GM23338 (cell line): ENCODE results near the gene C16orf87. TPM values are rescaled to one million over a fixed set of nuclear protein-coding genes. Genes with fewer than 3 reads are reported as not detected.

Experiments used
- ATAC-seq: fragments of 200-7000 bp; cut with Tn5 transposase; 3 replicates; pipeline ENCODE4 v1.9.1; 2020
- DNase-seq: peaks from one replicate; pipeline ENCODE4 v3.0.0-alpha.2; 2015; ENCODE audit warnings: low spot score
- H2AFZ ChIP-seq: fragments of 200-600 bp; sonication (generic); 2 replicates; pipeline ENCODE4 v1.8.0; 2016; ENCODE audit warnings: antibody characterized with exemption, mild to moderate bottlenecking, moderate library complexity
- H3F3A ChIP-seq: fragments of 200-600 bp; sonication (generic); replicated peaks from 2 replicates; pipeline ENCODE4 v1.8.0; 2017; ENCODE audit warnings: antibody characterized with exemption, mixed run types, low read depth
- H3K27ac ChIP-seq: fragments of 200-600 bp; sonication (generic); 2 replicates; pipeline ENCODE4 v1.6.1; 2016; ENCODE audit warnings: low read depth
- H3K27me3 ChIP-seq: fragments of 200-600 bp; sonication (generic); 2 replicates; pipeline ENCODE4 v1.8.0; 2016; ENCODE audit warnings: mild to moderate bottlenecking, mixed run types, moderate library complexity; ENCODE audit not compliant: insufficient read depth
- H3K36me3 ChIP-seq: fragments of 200-600 bp; sonication (generic); 2 replicates; pipeline ENCODE4 v1.8.0; 2016; ENCODE audit warnings: mild to moderate bottlenecking; ENCODE audit not compliant: insufficient read depth
- H3K4me1 ChIP-seq: fragments of 200-600 bp; sonication (generic); 2 replicates; pipeline ENCODE4 v1.8.0; 2016; ENCODE audit warnings: mild to moderate bottlenecking, moderate library complexity; ENCODE audit not compliant: insufficient read depth
- H3K4me2 ChIP-seq: fragments of 200-600 bp; sonication (generic); 2 replicates; pipeline ENCODE4 v1.7.1; 2017; ENCODE audit warnings: mixed run types
- H3K4me3 ChIP-seq: fragments of 200-600 bp; sonication (generic); 2 replicates; pipeline ENCODE4 v1.6.1; 2016; ENCODE audit warnings: mixed run types
- H3K79me2 ChIP-seq: fragments of 200-600 bp; sonication (generic); replicated peaks from 2 replicates; pipeline ENCODE4 v1.8.0; 2017; ENCODE audit warnings: mild to moderate bottlenecking; ENCODE audit not compliant: insufficient read depth
- H3K9me2 ChIP-seq: fragments of 200-600 bp; sonication (generic); 2 replicates; pipeline ENCODE4 v1.8.0; 2017; ENCODE audit not compliant: insufficient read depth
- H4K20me1 ChIP-seq: fragments of 200-600 bp; sonication (generic); replicated peaks from 2 replicates; pipeline ENCODE4 v1.8.0; 2017; ENCODE audit warnings: mild to moderate bottlenecking; ENCODE audit not compliant: insufficient read depth
- H3K27ac Mint-ChIP-seq: 2 replicates; pipeline ENCODE4 v1.8.0; 2020; ENCODE audit warnings: inconsistent platforms, mild to moderate bottlenecking, moderate library complexity, mixed read lengths
- H3K27me3 Mint-ChIP-seq: 3 replicates; pipeline ENCODE4 v1.8.0; 2022; ENCODE audit warnings: low read depth, mild to moderate bottlenecking, moderate library complexity, mixed read lengths, inconsistent platforms; ENCODE audit not compliant: insufficient read depth, poor library complexity
- H3K36me3 Mint-ChIP-seq: 3 replicates; pipeline ENCODE4 v1.8.0; 2021; ENCODE audit warnings: low read depth, mild to moderate bottlenecking, inconsistent platforms, moderate library complexity, mixed read lengths
- H3K4me1 Mint-ChIP-seq: 3 replicates; pipeline ENCODE4 v1.8.0; 2020; ENCODE audit warnings: mild to moderate bottlenecking, inconsistent platforms, mixed read lengths
- H3K4me3 Mint-ChIP-seq: 3 replicates; pipeline ENCODE4 v1.8.0; 2021; ENCODE audit warnings: moderate library complexity, mild to moderate bottlenecking, inconsistent platforms, mixed read lengths
- H3K9me3 Mint-ChIP-seq: 3 replicates; pipeline ENCODE4 v1.8.0; 2020; ENCODE audit warnings: moderate library complexity, mild to moderate bottlenecking, inconsistent platforms, mixed read lengths
- CREB1 ChIP-seq: fragments of 250-450 bp; sonication (Bioruptor Pico); IDR thresholded peaks from 2 replicates; pipeline ENCODE4 v1.5.0; 2020; ENCODE audit warnings: low read depth, mild to moderate bottlenecking, moderate library complexity
- EZH2 ChIP-seq: fragments of 200-600 bp; sonication (generic); IDR thresholded peaks from one replicate; pipeline ENCODE4 v1.8.0; 2017; ENCODE audit warnings: antibody characterized with exemption, mild to moderate bottlenecking, low read depth; ENCODE audit not compliant: unreplicated experiment
- EZH2phosphoT487 ChIP-seq: fragments of 200-600 bp; sonication (generic); IDR thresholded peaks from one replicate; pipeline ENCODE4 v1.8.1; 2018; ENCODE audit warnings: antibody characterized with exemption; ENCODE audit not compliant: unreplicated experiment
- JUNB ChIP-seq: IDR thresholded peaks from one replicate; pipeline ENCODE4 v1.6.1; 2016; ENCODE audit warnings: antibody characterized with exemption; ENCODE audit not compliant: unreplicated experiment
- NANOG ChIP-seq: IDR thresholded peaks from 2 replicates; pipeline ENCODE4 v1.6.1; 2016; ENCODE audit warnings: antibody characterized with exemption, borderline replicate concordance
- POLR2AphosphoS5 ChIP-seq: IDR thresholded peaks from 2 replicates; pipeline ENCODE4 v1.6.1; 2016; ENCODE audit warnings: antibody characterized with exemption, low read depth
- STAT1 ChIP-seq: IDR thresholded peaks from one replicate; pipeline ENCODE4 v1.6.1; 2016; ENCODE audit warnings: antibody characterized with exemption; ENCODE audit not compliant: unreplicated experiment
- ZNF114 ChIP-seq: fragments of 250-450 bp; sonication (Bioruptor Pico); IDR thresholded peaks from 2 replicates; pipeline ENCODE4 v1.5.0; 2020; ENCODE audit warnings: mild to moderate bottlenecking, moderate library complexity
- ZNF331 ChIP-seq: fragments of 250-450 bp; sonication (Bioruptor Pico); IDR thresholded peaks from 2 replicates; pipeline ENCODE4 v1.5.0; 2020; ENCODE audit warnings: low read depth, mild to moderate bottlenecking, moderate library complexity
- polyA plus RNA-seq: library from polyadenylated mRNA; unstranded; fragments of >200 nt; fragmentation: Nextera tagmentation; extraction: Ambion mirVana; gene quantifications from 2 replicates; pipeline ENCODE4 v1.2.1, GENCODE V29; 2016
- total RNA-seq: library from RNA; depleted of rRNA; stranded (reverse); fragments of >200 nt; shearing (Covaris generic); gene quantifications from 2 replicates; pipeline ENCODE4 v1.2.3, GENCODE V29; 2014
- TF ChIP-seq, protein P1 (sequence below): IDR thresholded peaks from one replicate; pipeline ENCODE4 v1.6.1; 2018; ENCODE audit warnings: antibody characterized with exemption; ENCODE audit not compliant: unreplicated experiment
- TF ChIP-seq, protein P2 (sequence below), 2 experiments: fragments of 200-600 bp in 1 of 2; sonication (generic) in 1 of 2; conservative IDR thresholded peaks; 2 replicates each; pipeline versions ENCODE4 v1.5.1 to v1.6.1; 2016 to 2017; ENCODE audit warnings: antibody characterized with exemption in 2 of 2, low read depth in 2 of 2, mild to moderate bottlenecking in 2 of 2, moderate library complexity in 1 of 2
- TF ChIP-seq, protein P3 (sequence below): IDR thresholded peaks from 2 replicates; pipeline ENCODE4 v1.6.1; 2016; ENCODE audit warnings: antibody characterized with exemption
- TF ChIP-seq, protein P4 (sequence below): fragments of 250-450 bp; sonication (Bioruptor Pico); IDR thresholded peaks from 2 replicates; pipeline ENCODE4 v1.5.0; 2020; ENCODE audit warnings: mild to moderate bottlenecking, moderate library complexity

Gene C16orf87
- total and polyA plus RNA-seq, 2 experiments from 2014 or later: 23.4 to 46.0 TPM

DNA sequence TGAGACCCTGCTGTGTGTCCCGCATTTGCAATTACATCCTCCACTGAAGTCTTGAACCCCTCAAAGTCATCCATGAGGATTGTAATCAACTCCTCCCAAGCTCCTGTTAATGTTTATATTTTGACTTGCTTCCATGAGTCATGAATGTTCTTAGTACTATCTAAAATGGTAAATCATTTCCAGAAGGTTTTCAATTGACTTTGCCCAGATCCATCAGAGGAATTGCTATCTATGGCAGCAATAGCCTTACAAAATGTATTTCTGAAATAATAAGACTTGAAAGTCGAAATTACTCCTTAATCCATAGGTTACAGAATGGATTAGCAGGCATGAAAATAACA lies 2.5 kb upstream of the C16orf87 start:
- H3K4me3 ChIP-seq: no peak overlapping the region
- H3K27me3 ChIP-seq: no peaks in the 10 kb centered on the region
- no peak for ATAC-seq
- Mint-ChIP-seq H3K9me3 (peaks cover 4% of the 10 kb centered on the region; the same call in 2 of the 3 replicates), H3K27ac (no peak overlapping the region), H3K4me1 (peaks cover 9% of the 10 kb centered on the region), H3K27me3 (peaks cover 9% of the 10 kb centered on the region), H3K36me3 (peaks cover 4% of the 10 kb centered on the region; the same call in 1 of the 3 replicates), H3K4me3 (no peak overlapping the region)
- no peaks in the 10 kb centered on the region for H3K36me3 ChIP-seq
- no peak overlapping the region for H2AFZ ChIP-seq
- no peak overlapping the region for H3K27ac ChIP-seq
- H3K9me2 ChIP-seq: no peaks in the 10 kb centered on the region
- H4K20me1 ChIP-seq: no peaks in the 10 kb centered on the region
- no peak for DNase-seq
- TF ChIP-seq, protein P1, sequence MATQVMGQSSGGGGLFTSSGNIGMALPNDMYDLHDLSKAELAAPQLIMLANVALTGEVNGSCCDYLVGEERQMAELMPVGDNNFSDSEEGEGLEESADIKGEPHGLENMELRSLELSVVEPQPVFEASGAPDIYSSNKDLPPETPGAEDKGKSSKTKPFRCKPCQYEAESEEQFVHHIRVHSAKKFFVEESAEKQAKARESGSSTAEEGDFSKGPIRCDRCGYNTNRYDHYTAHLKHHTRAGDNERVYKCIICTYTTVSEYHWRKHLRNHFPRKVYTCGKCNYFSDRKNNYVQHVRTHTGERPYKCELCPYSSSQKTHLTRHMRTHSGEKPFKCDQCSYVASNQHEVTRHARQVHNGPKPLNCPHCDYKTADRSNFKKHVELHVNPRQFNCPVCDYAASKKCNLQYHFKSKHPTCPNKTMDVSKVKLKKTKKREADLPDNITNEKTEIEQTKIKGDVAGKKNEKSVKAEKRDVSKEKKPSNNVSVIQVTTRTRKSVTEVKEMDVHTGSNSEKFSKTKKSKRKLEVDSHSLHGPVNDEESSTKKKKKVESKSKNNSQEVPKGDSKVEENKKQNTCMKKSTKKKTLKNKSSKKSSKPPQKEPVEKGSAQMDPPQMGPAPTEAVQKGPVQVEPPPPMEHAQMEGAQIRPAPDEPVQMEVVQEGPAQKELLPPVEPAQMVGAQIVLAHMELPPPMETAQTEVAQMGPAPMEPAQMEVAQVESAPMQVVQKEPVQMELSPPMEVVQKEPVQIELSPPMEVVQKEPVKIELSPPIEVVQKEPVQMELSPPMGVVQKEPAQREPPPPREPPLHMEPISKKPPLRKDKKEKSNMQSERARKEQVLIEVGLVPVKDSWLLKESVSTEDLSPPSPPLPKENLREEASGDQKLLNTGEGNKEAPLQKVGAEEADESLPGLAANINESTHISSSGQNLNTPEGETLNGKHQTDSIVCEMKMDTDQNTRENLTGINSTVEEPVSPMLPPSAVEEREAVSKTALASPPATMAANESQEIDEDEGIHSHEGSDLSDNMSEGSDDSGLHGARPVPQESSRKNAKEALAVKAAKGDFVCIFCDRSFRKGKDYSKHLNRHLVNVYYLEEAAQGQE: no peak
- TF ChIP-seq CREB1 (CRISPR knock-in tag) (no peak), EZH2 (no peak), POLR2AphosphoS5 (no peak), ZNF114 (no peak), ZNF331 (no peak), NANOG (no peak), STAT1 (no peak), EZH2phosphoT487 (no peak), JUNB (no peak)
- TF ChIP-seq, protein P2, sequence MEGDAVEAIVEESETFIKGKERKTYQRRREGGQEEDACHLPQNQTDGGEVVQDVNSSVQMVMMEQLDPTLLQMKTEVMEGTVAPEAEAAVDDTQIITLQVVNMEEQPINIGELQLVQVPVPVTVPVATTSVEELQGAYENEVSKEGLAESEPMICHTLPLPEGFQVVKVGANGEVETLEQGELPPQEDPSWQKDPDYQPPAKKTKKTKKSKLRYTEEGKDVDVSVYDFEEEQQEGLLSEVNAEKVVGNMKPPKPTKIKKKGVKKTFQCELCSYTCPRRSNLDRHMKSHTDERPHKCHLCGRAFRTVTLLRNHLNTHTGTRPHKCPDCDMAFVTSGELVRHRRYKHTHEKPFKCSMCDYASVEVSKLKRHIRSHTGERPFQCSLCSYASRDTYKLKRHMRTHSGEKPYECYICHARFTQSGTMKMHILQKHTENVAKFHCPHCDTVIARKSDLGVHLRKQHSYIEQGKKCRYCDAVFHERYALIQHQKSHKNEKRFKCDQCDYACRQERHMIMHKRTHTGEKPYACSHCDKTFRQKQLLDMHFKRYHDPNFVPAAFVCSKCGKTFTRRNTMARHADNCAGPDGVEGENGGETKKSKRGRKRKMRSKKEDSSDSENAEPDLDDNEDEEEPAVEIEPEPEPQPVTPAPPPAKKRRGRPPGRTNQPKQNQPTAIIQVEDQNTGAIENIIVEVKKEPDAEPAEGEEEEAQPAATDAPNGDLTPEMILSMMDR (conservative IDR thresholded peaks at IDR 0.05; ENCODE audit: low read depth in 2 of 2): no peak
- TF ChIP-seq, protein P3, sequence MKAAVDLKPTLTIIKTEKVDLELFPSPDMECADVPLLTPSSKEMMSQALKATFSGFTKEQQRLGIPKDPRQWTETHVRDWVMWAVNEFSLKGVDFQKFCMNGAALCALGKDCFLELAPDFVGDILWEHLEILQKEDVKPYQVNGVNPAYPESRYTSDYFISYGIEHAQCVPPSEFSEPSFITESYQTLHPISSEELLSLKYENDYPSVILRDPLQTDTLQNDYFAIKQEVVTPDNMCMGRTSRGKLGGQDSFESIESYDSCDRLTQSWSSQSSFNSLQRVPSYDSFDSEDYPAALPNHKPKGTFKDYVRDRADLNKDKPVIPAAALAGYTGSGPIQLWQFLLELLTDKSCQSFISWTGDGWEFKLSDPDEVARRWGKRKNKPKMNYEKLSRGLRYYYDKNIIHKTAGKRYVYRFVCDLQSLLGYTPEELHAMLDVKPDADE: no peak
- TF ChIP-seq, protein P4, sequence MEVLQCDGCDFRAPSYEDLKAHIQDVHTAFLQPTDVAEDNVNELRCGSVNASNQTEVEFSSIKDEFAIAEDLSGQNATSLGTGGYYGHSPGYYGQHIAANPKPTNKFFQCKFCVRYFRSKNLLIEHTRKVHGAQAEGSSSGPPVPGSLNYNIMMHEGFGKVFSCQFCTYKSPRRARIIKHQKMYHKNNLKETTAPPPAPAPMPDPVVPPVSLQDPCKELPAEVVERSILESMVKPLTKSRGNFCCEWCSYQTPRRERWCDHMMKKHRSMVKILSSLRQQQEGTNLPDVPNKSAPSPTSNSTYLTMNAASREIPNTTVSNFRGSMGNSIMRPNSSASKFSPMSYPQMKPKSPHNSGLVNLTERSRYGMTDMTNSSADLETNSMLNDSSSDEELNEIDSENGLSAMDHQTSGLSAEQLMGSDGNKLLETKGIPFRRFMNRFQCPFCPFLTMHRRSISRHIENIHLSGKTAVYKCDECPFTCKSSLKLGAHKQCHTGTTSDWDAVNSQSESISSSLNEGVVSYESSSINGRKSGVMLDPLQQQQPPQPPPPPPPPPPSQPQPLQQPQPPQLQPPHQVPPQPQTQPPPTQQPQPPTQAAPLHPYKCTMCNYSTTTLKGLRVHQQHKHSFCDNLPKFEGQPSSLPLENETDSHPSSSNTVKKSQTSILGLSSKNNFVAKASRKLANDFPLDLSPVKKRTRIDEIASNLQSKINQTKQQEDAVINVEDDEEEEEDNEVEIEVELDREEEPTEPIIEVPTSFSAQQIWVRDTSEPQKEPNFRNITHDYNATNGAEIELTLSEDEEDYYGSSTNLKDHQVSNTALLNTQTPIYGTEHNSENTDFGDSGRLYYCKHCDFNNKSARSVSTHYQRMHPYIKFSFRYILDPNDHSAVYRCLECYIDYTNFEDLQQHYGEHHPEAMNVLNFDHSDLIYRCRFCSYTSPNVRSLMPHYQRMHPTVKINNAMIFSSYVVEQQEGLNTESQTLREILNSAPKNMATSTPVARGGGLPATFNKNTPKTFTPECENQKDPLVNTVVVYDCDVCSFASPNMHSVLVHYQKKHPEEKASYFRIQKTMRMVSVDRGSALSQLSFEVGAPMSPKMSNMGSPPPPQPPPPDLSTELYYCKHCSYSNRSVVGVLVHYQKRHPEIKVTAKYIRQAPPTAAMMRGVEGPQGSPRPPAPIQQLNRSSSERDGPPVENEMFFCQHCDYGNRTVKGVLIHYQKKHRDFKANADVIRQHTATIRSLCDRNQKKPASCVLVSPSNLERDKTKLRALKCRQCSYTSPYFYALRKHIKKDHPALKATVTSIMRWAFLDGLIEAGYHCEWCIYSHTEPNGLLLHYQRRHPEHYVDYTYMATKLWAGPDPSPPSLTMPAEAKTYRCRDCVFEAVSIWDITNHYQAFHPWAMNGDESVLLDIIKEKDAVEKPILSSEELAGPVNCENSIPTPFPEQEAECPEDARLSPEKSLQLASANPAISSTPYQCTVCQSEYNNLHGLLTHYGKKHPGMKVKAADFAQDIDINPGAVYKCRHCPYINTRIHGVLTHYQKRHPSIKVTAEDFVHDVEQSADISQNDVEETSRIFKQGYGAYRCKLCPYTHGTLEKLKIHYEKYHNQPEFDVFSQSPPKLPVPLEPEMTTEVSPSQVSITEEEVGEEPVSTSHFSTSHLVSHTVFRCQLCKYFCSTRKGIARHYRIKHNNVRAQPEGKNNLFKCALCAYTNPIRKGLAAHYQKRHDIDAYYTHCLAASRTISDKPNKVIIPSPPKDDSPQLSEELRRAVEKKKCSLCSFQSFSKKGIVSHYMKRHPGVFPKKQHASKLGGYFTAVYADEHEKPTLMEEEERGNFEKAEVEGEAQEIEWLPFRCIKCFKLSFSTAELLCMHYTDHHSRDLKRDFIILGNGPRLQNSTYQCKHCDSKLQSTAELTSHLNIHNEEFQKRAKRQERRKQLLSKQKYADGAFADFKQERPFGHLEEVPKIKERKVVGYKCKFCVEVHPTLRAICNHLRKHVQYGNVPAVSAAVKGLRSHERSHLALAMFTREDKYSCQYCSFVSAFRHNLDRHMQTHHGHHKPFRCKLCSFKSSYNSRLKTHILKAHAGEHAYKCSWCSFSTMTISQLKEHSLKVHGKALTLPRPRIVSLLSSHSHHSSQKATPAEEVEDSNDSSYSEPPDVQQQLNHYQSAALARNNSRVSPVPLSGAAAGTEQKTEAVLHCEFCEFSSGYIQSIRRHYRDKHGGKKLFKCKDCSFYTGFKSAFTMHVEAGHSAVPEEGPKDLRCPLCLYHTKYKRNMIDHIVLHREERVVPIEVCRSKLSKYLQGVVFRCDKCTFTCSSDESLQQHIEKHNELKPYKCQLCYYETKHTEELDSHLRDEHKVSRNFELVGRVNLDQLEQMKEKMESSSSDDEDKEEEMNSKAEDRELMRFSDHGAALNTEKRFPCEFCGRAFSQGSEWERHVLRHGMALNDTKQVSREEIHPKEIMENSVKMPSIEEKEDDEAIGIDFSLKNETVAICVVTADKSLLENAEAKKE (CRISPR knock-in tag): no peak
- no peaks in the 10 kb centered on the region for H3F3A ChIP-seq
- H3K4me1 ChIP-seq: peaks cover 10% of the 10 kb centered on the region
- H3K4me2 ChIP-seq: no peak overlapping the region
- H3K79me2 ChIP-seq: peaks cover 21% of the 10 kb centered on the region
